ENCODE measurements around the gene GRHL3.
A peak's percentile ranks its signal among the peaks of the same experiment; 100 is the strongest.

Gene GRHL3

GRCh38 chr1:24374891-24375786 is 56.0 kb downstream of the GRHL3 start:
- no peak for FAIRE-seq

- no peak for FAIRE-seq
Observed at GRCh38 chr1:24379733-24380315, 60.7 kb downstream of the GRHL3 start.

GRCh38 chr1:24380508-24380907 is 61.4 kb downstream of the GRHL3 start:
- FAIRE-seq, result no peak

- no peak for FAIRE-seq
Observed at GRCh38 chr1:24381256-24381655, 62.1 kb downstream of the GRHL3 start.

GRCh38 chr1:24382165-24382577 is 63.0 kb downstream of the GRHL3 start:
- no peak for FAIRE-seq

GRCh38 chr1:24383381-24383940 is 64.3 kb downstream of the GRHL3 start:
- FAIRE-seq, result no peak

- no peak for FAIRE-seq
Observed at GRCh38 chr1:24384251-24385090, 65.3 kb downstream of the GRHL3 start.

- no peak for FAIRE-seq
Observed at GRCh38 chr1:24385160-24385940, 66.2 kb downstream of the GRHL3 start.

- no peak for FAIRE-seq
Observed at GRCh38 chr1:24386241-24386640, 67.1 kb downstream of the GRHL3 start.

- no peak for FAIRE-seq
Observed at GRCh38 chr1:24386931-24387330, 67.8 kb downstream of the GRHL3 start.

- no peak for FAIRE-seq
Observed at GRCh38 chr1:24387636-24388175, 68.5 kb downstream of the GRHL3 start.

- no peak for FAIRE-seq
Observed at GRCh38 chr1:24388331-24388885, 69.3 kb downstream of the GRHL3 start.

GRCh38 chr1:24389231-24389678 is 70.1 kb downstream of the GRHL3 start:
- no peak for FAIRE-seq

- FAIRE-seq, result peak; percentile 88
Observed at GRCh38 chr1:24390924-24391782, 72.0 kb downstream of the GRHL3 start.

GRCh38 chr1:24391882-24392603 is 72.9 kb downstream of the GRHL3 start:
- no peak for FAIRE-seq

GRCh38 chr1:24392604-24392946 is 73.4 kb downstream of the GRHL3 start:
- no peak for FAIRE-seq

GRCh38 chr1:24392982-24393650 is 74.0 kb downstream of the GRHL3 start:
- FAIRE-seq, result no peak

GRCh38 chr1:24393892-24394291 is 74.7 kb downstream of the GRHL3 start:
- FAIRE-seq, result no peak

GRCh38 chr1:24400065-24400464 is 80.9 kb downstream of the GRHL3 start:
- FAIRE-seq, result no peak

All from G401.6 (cell line).